Loucy (cell line): ENCODE data around the gene SAP30.

ENCODE experiments used
- H2AFZ ChIP-seq: fragments of 200-600 bp; sonication (generic); 2 replicates; pipeline ENCODE4 v1.6.0; 2016; ENCODE audit warnings: antibody characterized with exemption, mild to moderate bottlenecking, low read length, moderate library complexity
- H3F3A ChIP-seq: fragments of 200-600 bp; 2 replicates; pipeline ENCODE4 v1.6.0; 2016; ENCODE audit warnings: antibody characterized with exemption, low read depth, mild to moderate bottlenecking
- H3K27me3 ChIP-seq: fragments of 200-600 bp; sonication (generic); 2 replicates; pipeline ENCODE4 v1.6.1; 2014; ENCODE audit warnings: low read length, mild to moderate bottlenecking; ENCODE audit not compliant: insufficient read depth, poor library complexity, severe bottlenecking
- H3K36me3 ChIP-seq: fragments of 200-600 bp; sonication (generic); 2 replicates; pipeline ENCODE4 v1.6.1; 2016; ENCODE audit warnings: low read length; ENCODE audit not compliant: insufficient read depth
- H3K4me1 ChIP-seq: fragments of 200-600 bp; sonication (generic); 2 replicates; pipeline ENCODE4 v1.5.1; 2014; ENCODE audit warnings: low read length, mild to moderate bottlenecking; ENCODE audit not compliant: insufficient read depth, poor library complexity, severe bottlenecking
- H3K4me2 ChIP-seq: fragments of 200-600 bp; sonication (generic); 2 replicates; pipeline ENCODE4 v1.6.0; 2014; ENCODE audit warnings: antibody characterized with exemption, low read length, low read depth, mild to moderate bottlenecking; ENCODE audit not compliant: poor library complexity, severe bottlenecking
- H3K4me3 ChIP-seq: fragments of 200-600 bp; sonication (generic); 2 replicates; pipeline ENCODE4 v1.5.1; 2014; ENCODE audit warnings: low read length, mild to moderate bottlenecking, mixed read lengths; ENCODE audit not compliant: poor library complexity, severe bottlenecking
- H3K79me2 ChIP-seq: fragments of 200-600 bp; sonication (generic); 2 replicates; pipeline ENCODE4 v1.6.1; 2014; ENCODE audit warnings: low read length; ENCODE audit not compliant: insufficient read depth
- H3K9ac ChIP-seq: fragments of 200-600 bp; sonication (generic); 2 replicates; pipeline ENCODE4 v1.6.0; 2014; ENCODE audit warnings: mild to moderate bottlenecking, low read depth, low read length, moderate library complexity; ENCODE audit not compliant: poor library complexity, severe bottlenecking
- H3K9me2 ChIP-seq: fragments of 200-600 bp; sonication (generic); replicated peaks from 2 replicates; pipeline ENCODE4 v1.6.1; 2016; ENCODE audit warnings: low read depth, low read length, mixed read lengths
- H3K9me3 ChIP-seq: fragments of 200-600 bp; sonication (generic); 2 replicates; pipeline ENCODE4 v1.6.1; 2014; ENCODE audit warnings: mild to moderate bottlenecking, antibody characterized with exemption, low read length, low read depth; ENCODE audit not compliant: insufficient read depth
- H4K20me1 ChIP-seq: fragments of 200-600 bp; sonication (generic); 2 replicates; pipeline ENCODE4 v1.6.0; 2014; ENCODE audit warnings: antibody characterized with exemption, low read length, mild to moderate bottlenecking; ENCODE audit not compliant: insufficient read depth, poor library complexity, severe bottlenecking
- CTCF ChIP-seq: fragments of 200-600 bp; sonication (generic); conservative IDR thresholded peaks from 2 replicates; pipeline ENCODE4 v1.5.1; 2014; ENCODE audit warnings: mild to moderate bottlenecking, antibody characterized with exemption, low read length
- EZH2phosphoT487 ChIP-seq: fragments of 200-600 bp; IDR thresholded peaks from 2 replicates; pipeline ENCODE4 v1.6.1; 2018; ENCODE audit warnings: antibody characterized with exemption, mild to moderate bottlenecking, moderate library complexity, borderline replicate concordance

The SAP30 gene

GRCh38 chr4:173333658-173334084 is 37.1 kb upstream of the SAP30 start:
- peak overlapping the region; percentile 57; the same call in 1 of the 2 replicates for H2AFZ ChIP-seq
- peak overlapping the region; percentile 99 for H3K4me3 ChIP-seq
- peaks cover 92% of the 10 kb centered on the region for H3K79me2 ChIP-seq
- H3K27me3 ChIP-seq: peaks cover 12% of the 10 kb centered on the region
- peak overlapping the region; percentile 84 for H3K4me2 ChIP-seq
- H3K9ac ChIP-seq: peak overlapping the region; percentile 100
- no peaks in the 10 kb centered on the region for H3K9me2 ChIP-seq
- TF ChIP-seq EZH2phosphoT487 (no peak), CTCF (no peak)
- H3K4me1 ChIP-seq: peaks cover 60% of the 10 kb centered on the region
- H4K20me1 ChIP-seq: peaks cover 50% of the 10 kb centered on the region
- H3F3A ChIP-seq: no peaks in the 10 kb centered on the region
- peaks cover 45% of the 10 kb centered on the region for H3K36me3 ChIP-seq
- no peaks in the 10 kb centered on the region for H3K9me3 ChIP-seq

GRCh38 chr4:173334085-173334890 is 36.5 kb upstream of the SAP30 start, which contains the start of gene HMGB2:
TSS of gene HMGB2 (minus strand) at chr4:173334358. CDS start at chr4:173333649, 709 bp downstream.
- H3K4me1 ChIP-seq: peaks cover 60% of the 10 kb centered on the region
- H3K4me3 ChIP-seq: peak within 1 kb of the TSS; percentile 99
- no peaks in the 10 kb centered on the region for H3K9me2 ChIP-seq
- no peaks in the 10 kb centered on the region for H3F3A ChIP-seq
- peaks cover 46% of the 10 kb centered on the region for H4K20me1 ChIP-seq
- H3K9me3 ChIP-seq: no peaks in the 10 kb centered on the region
- TF ChIP-seq CTCF (no peak), EZH2phosphoT487 (no peak)
- H3K27me3 ChIP-seq: peaks cover 12% of the 10 kb centered on the region
- H3K36me3 ChIP-seq: peaks cover 39% of the 10 kb centered on the region
- H3K9ac ChIP-seq: peak within 1 kb of the TSS; percentile 100
- peak within 1 kb of the TSS; percentile 97 for H3K4me2 ChIP-seq
- peak within 1 kb of the TSS; percentile 57 for H2AFZ ChIP-seq
- peaks cover 90% of the 10 kb centered on the region for H3K79me2 ChIP-seq

- TF ChIP-seq EZH2phosphoT487: no peak
- TF ChIP-seq CTCF: no peak
- Histone ChIP-seq H3K27me3 (peaks cover 12% of the 10 kb centered on the region), H3K9me2 (no peaks in the 10 kb centered on the region), H3K9me3 (no peaks in the 10 kb centered on the region), H3F3A (no peaks in the 10 kb centered on the region), H3K4me1 (peaks cover 52% of the 10 kb centered on the region), H3K36me3 (peaks cover 31% of the 10 kb centered on the region), H3K79me2 (peaks cover 82% of the 10 kb centered on the region), H3K9ac (peak overlapping the region; percentile 100), H4K20me1 (peaks cover 38% of the 10 kb centered on the region), H2AFZ (peak overlapping the region; percentile 54), H3K4me2 (peak overlapping the region; percentile 97), H3K4me3 (peak overlapping the region; percentile 99)
These were observed 35.6 kb upstream of the SAP30 start for GRCh38 chr4:173334891-173335752.
